Measurements from ENCODE around the gene CDKN1B. TPM values are rescaled to one million over a fixed set of nuclear protein-coding genes. Genes with fewer than 3 reads are reported as not detected.

The CDKN1B gene
- total and polyA plus RNA-seq, 2 of the 13 experiments (the other 11 are each of a cell fraction or from before 2014, with no cell fraction given) = 20.1 to 37.2 TPM

GRCh38 chr12:12714276-12715021 is 2.7 kb upstream of the CDKN1B start (continued):
- TF ChIP-seq PRDM15 (CRISPR knock-in tag; IDR thresholded peaks at IDR 0.05) = no peak
- peak; percentile 98 for TF ChIP-seq ZNF276 (CRISPR knock-in tag; IDR thresholded peaks at IDR 0.05; ENCODE audit: low read depth)
- peak; percentile 40; the same call in 1 of the 2 replicates for TF ChIP-seq ARID5B (CRISPR knock-in tag; IDR thresholded peaks at IDR 0.05)
- no peak for TF ChIP-seq CHD4 (IDR thresholded peaks at IDR 0.05; ENCODE audit: borderline replicate concordance, low read length)
- TF ChIP-seq ZNF205 (CRISPR knock-in tag; IDR thresholded peaks at IDR 0.05) = peak; percentile 89
- TF ChIP-seq SMC3 (IDR thresholded peaks at IDR 0.05; ENCODE audit: low read length) = peak; percentile 10; the same call in 1 of the 2 replicates
- TF ChIP-seq KLF16 (CRISPR knock-in tag; IDR thresholded peaks at IDR 0.05) = no peak; a peak in 1 of 4 replicates
- TF ChIP-seq GLI4 (CRISPR knock-in tag; IDR thresholded peaks at IDR 0.05; ENCODE audit: borderline replicate concordance) = no peak
- no peak for TF ChIP-seq ZNF407 (CRISPR knock-in tag; IDR thresholded peaks at IDR 0.05; ENCODE audit: not compliant biosample characterization)
- TF ChIP-seq NFE2L2 (IDR thresholded peaks at IDR 0.05; ENCODE audit: low read length) = no peak
